Hepatocyte (in vitro differentiated cells): ENCODE data around the gene VGLL1. TPM values are rescaled to one million over a fixed set of nuclear protein-coding genes. Genes with fewer than 3 reads are reported as not detected.

Source experiments
- DNase-seq: peaks from one replicate; pipeline ENCODE4 v3.0.0-alpha.2; 2016; ENCODE audit warnings: low spot score
- H2AFZ ChIP-seq: fragments of 200-600 bp; sonication (generic); 2 replicates; pipeline ENCODE4 v1.6.0; 2016; ENCODE audit warnings: antibody characterized with exemption, mild to moderate bottlenecking
- H3K27ac ChIP-seq: fragments of 200-600 bp; sonication (generic); 2 replicates; pipeline ENCODE4 v1.5.1; 2016; ENCODE audit warnings: mild to moderate bottlenecking
- H3K27me3 ChIP-seq: fragments of 200-600 bp; sonication (generic); 2 replicates; pipeline ENCODE4 v1.6.1; 2016
- H3K36me3 ChIP-seq: fragments of 200-600 bp; sonication (generic); replicated peaks from 2 replicates; pipeline ENCODE4 v1.5.1; 2016; ENCODE audit warnings: low read depth; ENCODE audit not compliant: insufficient read depth
- H3K4me1 ChIP-seq: fragments of 200-600 bp; sonication (generic); 2 replicates; pipeline ENCODE4 v1.5.1; 2016; ENCODE audit warnings: mild to moderate bottlenecking, moderate library complexity; ENCODE audit not compliant: insufficient read depth
- H3K4me2 ChIP-seq: fragments of 200-600 bp; sonication (generic); 2 replicates; pipeline ENCODE4 v1.6.0; 2016
- H3K4me3 ChIP-seq: fragments of 200-600 bp; sonication (generic); 2 replicates; pipeline ENCODE4 v1.5.1; 2016; ENCODE audit warnings: mild to moderate bottlenecking
- H3K79me2 ChIP-seq: fragments of 200-600 bp; sonication (generic); 2 replicates; pipeline ENCODE4 v1.6.0; 2017; ENCODE audit warnings: mild to moderate bottlenecking
- H3K9me2 ChIP-seq: fragments of 200-600 bp; sonication (generic); replicated peaks from 2 replicates; pipeline ENCODE4 v1.6.0; 2017; ENCODE audit warnings: mild to moderate bottlenecking; ENCODE audit not compliant: insufficient read depth
- H3K9me3 ChIP-seq: fragments of 200-600 bp; sonication (generic); 2 replicates; pipeline ENCODE4 v1.5.1; 2016; ENCODE audit warnings: low read depth, mild to moderate bottlenecking
- H4K20me1 ChIP-seq: fragments of 200-600 bp; sonication (generic); 2 replicates; pipeline ENCODE4 v1.6.0; 2016; ENCODE audit warnings: mild to moderate bottlenecking; ENCODE audit not compliant: insufficient read depth, poor library complexity, severe bottlenecking
- CTCF ChIP-seq: fragments of 200-600 bp; sonication (generic); IDR thresholded peaks from 2 replicates; pipeline ENCODE4 v1.5.1; 2016; ENCODE audit warnings: antibody characterized with exemption, mild to moderate bottlenecking; ENCODE audit not compliant: poor library complexity
- EZH2 ChIP-seq: fragments of 200-600 bp; sonication (generic); IDR thresholded peaks from 2 replicates; pipeline ENCODE4 v1.6.1; 2016; ENCODE audit warnings: antibody characterized with exemption, mild to moderate bottlenecking, borderline replicate concordance
- EZH2phosphoT487 ChIP-seq: fragments of 200-600 bp; sonication (generic); IDR thresholded peaks from one replicate; pipeline ENCODE4 v1.6.1; 2018; ENCODE audit warnings: antibody characterized with exemption, mild to moderate bottlenecking, low read depth, moderate library complexity; ENCODE audit not compliant: unreplicated experiment, severe bottlenecking
- WGBS: methylation state at CpG from one replicate; pipeline ENCODE4 v1.1.6; 2016; ENCODE audit warnings: low lambda C conversion rate; ENCODE audit errors: missing lambda C conversion rate; 5-methylcytosine and 5-hydroxymethylcytosine counted together
- polyA plus RNA-seq: library from polyadenylated mRNA; unstranded; fragments of >200 nt; fragmentation: Nextera tagmentation; extraction: Ambion mirVana; gene quantifications from 2 replicates; pipeline ENCODE4 v1.2.1, GENCODE V29; 2016
- total RNA-seq: library from RNA; depleted of rRNA; stranded (reverse); fragments of >200 nt; gene quantifications from 2 replicates; pipeline ENCODE4 v1.2.3, GENCODE V29; 2014

The VGLL1 gene
- total and polyA plus RNA-seq, 2 experiments from 2014 or later: 4.8 to 9.3 TPM

- peaks cover 2% of the 10 kb centered on the region for H3K79me2 ChIP-seq
- no peaks in the 10 kb centered on the region for H4K20me1 ChIP-seq
- DNase-seq: no peak
- no peak for TF ChIP-seq EZH2
- TF ChIP-seq EZH2phosphoT487: no peak
- no peak for TF ChIP-seq CTCF
- 33% methylated on average over 1 of the region's 1 CpG for WGBS
- no peaks in the 10 kb centered on the region for H3K9me3 ChIP-seq
- peaks cover 12% of the 10 kb centered on the region for H3K27me3 ChIP-seq
- no peaks in the 10 kb centered on the region for H3K4me1 ChIP-seq
- no peak overlapping the region for H3K4me2 ChIP-seq
- H3K36me3 ChIP-seq: no peaks in the 10 kb centered on the region
- H3K27ac ChIP-seq: no peak overlapping the region
- no peak overlapping the region for H2AFZ ChIP-seq
- H3K4me3 ChIP-seq: no peak overlapping the region
- no peaks in the 10 kb centered on the region for H3K9me2 ChIP-seq
These were observed 39.0 kb upstream of the VGLL1 start for GRCh38 chrX:136493011-136493410.

- Histone ChIP-seq H3K79me2 (peaks cover 20% of the 10 kb centered on the region), H3K9me2 (no peaks in the 10 kb centered on the region), H3K4me3 (no peak overlapping the region), H4K20me1 (no peaks in the 10 kb centered on the region), H3K27me3 (peaks cover 4% of the 10 kb centered on the region), H3K36me3 (no peaks in the 10 kb centered on the region), H3K9me3 (no peaks in the 10 kb centered on the region), H3K4me1 (no peaks in the 10 kb centered on the region), H3K27ac (no peak overlapping the region), H3K4me2 (no peak overlapping the region), H2AFZ (no peak overlapping the region)
- TF ChIP-seq EZH2 (no peak), CTCF (no peak), EZH2phosphoT487 (no peak)
- DNase-seq: no peak
- 73% methylated on average over 4 of the region's 4 CpGs for WGBS
These were observed 37.0 kb upstream of the VGLL1 start for GRCh38 chrX:136495043-136495442.

- H3K4me2 ChIP-seq: peak overlapping the region; percentile 75
- no peak for DNase-seq
- H2AFZ ChIP-seq: peak overlapping the region; percentile 69
- no peaks in the 10 kb centered on the region for H4K20me1 ChIP-seq
- H3K79me2 ChIP-seq: peaks cover 20% of the 10 kb centered on the region
- 45% methylated on average over 13 of the region's 13 CpGs for WGBS
- peak overlapping the region; percentile 59 for H3K4me3 ChIP-seq
- H3K27ac ChIP-seq: peak overlapping the region; percentile 100
- no peak for TF ChIP-seq EZH2phosphoT487
- TF ChIP-seq CTCF: no peak
- no peak for TF ChIP-seq EZH2
- H3K36me3 ChIP-seq: no peaks in the 10 kb centered on the region
- H3K9me3 ChIP-seq: no peaks in the 10 kb centered on the region
- no peaks in the 10 kb centered on the region for H3K9me2 ChIP-seq
- H3K27me3 ChIP-seq: no peaks in the 10 kb centered on the region
- no peaks in the 10 kb centered on the region for H3K4me1 ChIP-seq
These were observed 35.7 kb upstream of the VGLL1 start for GRCh38 chrX:136496186-136496763.
